NCI-H69 (cell line): ENCODE measurements around the gene WDR5.

Source experiments
- DNase-seq: peaks from one replicate; lab custom pipeline; 2025; lab: John Stamatoyannopoulos, UW

Gene WDR5

GRCh38 chr9:134208981-134209725, 73.3 kb downstream of the WDR5 start:
- DNase-seq: no peak
